NT2/D1 (cell line): ENCODE data around the gene SPAAR.
A peak's percentile ranks its signal among the peaks of the same experiment; 100 is the strongest.
"Not testable (repeated sequence)": the region's sequence is repeated elsewhere in the genome, so short reads cannot be mapped to it uniquely, and the experiment has no call there.

ENCODE experiments used
- DNase-seq: peaks from one replicate; pipeline ENCODE4 v3.0.0-alpha.2; 2011; ENCODE audit warnings: low read depth, low spot score
- H3K27me3 ChIP-seq: 2 replicates; pipeline ENCODE4 v1.6.0; 2011; ENCODE audit warnings: mild to moderate bottlenecking; ENCODE audit not compliant: insufficient read length, insufficient read depth
- H3K36me3 ChIP-seq: 2 replicates; pipeline ENCODE4 v1.6.1; 2011; ENCODE audit warnings: mild to moderate bottlenecking, low read length, mixed read lengths; ENCODE audit not compliant: insufficient read depth, insufficient read length
- H3K4me1 ChIP-seq: 2 replicates; pipeline ENCODE4 v1.5.1; 2011; ENCODE audit not compliant: insufficient read depth, insufficient read length
- H3K4me3 ChIP-seq: 2 replicates; pipeline ENCODE4 v1.5.1; 2011; ENCODE audit warnings: low read depth; ENCODE audit not compliant: insufficient read length
- H3K9ac ChIP-seq: 2 replicates; pipeline ENCODE4 v1.6.0; 2011; ENCODE audit warnings: low read depth; ENCODE audit not compliant: insufficient read length
- H3K9me3 ChIP-seq: 2 replicates; pipeline ENCODE4 v1.5.1; 2011; ENCODE audit warnings: mild to moderate bottlenecking, low read length; ENCODE audit not compliant: insufficient read depth
- SUZ12 ChIP-seq: IDR thresholded peaks from 2 replicates; pipeline ENCODE4 v1.6.1; 2011; ENCODE audit not compliant: insufficient read length, insufficient read depth; ENCODE audit errors: extremely low read depth
- YY1 ChIP-seq: IDR thresholded peaks from 2 replicates; pipeline ENCODE4 v1.6.1; 2011; ENCODE audit not compliant: insufficient read length, insufficient read depth
- ZNF274 ChIP-seq: IDR thresholded peaks from 2 replicates; pipeline ENCODE4 v1.6.1; 2011; ENCODE audit warnings: mild to moderate bottlenecking, low read depth, low read length

The SPAAR gene

GRCh38 chr9:35869621-35870216 is 39.6 kb upstream of the SPAAR start:
- H3K4me1 ChIP-seq, result peaks cover 15% of the 10 kb centered on the region
- TF ChIP-seq SUZ12, result no peak
- no peak for TF ChIP-seq ZNF274
- no peak for TF ChIP-seq YY1
- no peaks in the 10 kb centered on the region for H3K36me3 ChIP-seq
- H3K4me3 ChIP-seq, result no peak overlapping the region
- DNase-seq, result no peak
- H3K9ac ChIP-seq, result no peak overlapping the region
- peaks cover 3% of the 10 kb centered on the region for H3K27me3 ChIP-seq
- H3K9me3 ChIP-seq, result no peaks in the 10 kb centered on the region

- Histone ChIP-seq H3K27me3 (peaks cover 3% of the 10 kb centered on the region), H3K9ac (no peak within 1 kb of the TSS), H3K36me3 (no peaks in the 10 kb centered on the region), H3K4me1 (peaks cover 15% of the 10 kb centered on the region), H3K9me3 (no peaks in the 10 kb centered on the region), H3K4me3 (no peak within 1 kb of the TSS)
- TF ChIP-seq ZNF274 (no peak), YY1 (no peak), SUZ12 (no peak)
- DNase-seq, result no peak
These were observed 38.9 kb upstream of the SPAAR start, which contains the start of gene OR13J1 for GRCh38 chr9:35870351-35870923. OR13J1 (minus strand) TSS chr9:35870401; CDS start chr9:35870401, 0 bp downstream.

GRCh38 chr9:35871545-35871944 is 37.7 kb upstream of the SPAAR start:
- TF ChIP-seq YY1 (no peak), ZNF274 (no peak), SUZ12 (no peak)
- Histone ChIP-seq H3K4me1 (peaks cover 15% of the 10 kb centered on the region), H3K9ac (no peak overlapping the region), H3K27me3 (peaks cover 3% of the 10 kb centered on the region), H3K4me3 (no peak overlapping the region), H3K36me3 (no peaks in the 10 kb centered on the region), H3K9me3 (peaks cover 6% of the 10 kb centered on the region)
- no peak for DNase-seq

- no peak overlapping the region for H3K9ac ChIP-seq
- no peaks in the 10 kb centered on the region for H3K36me3 ChIP-seq
- no peak for DNase-seq
- H3K4me1 ChIP-seq, result peaks cover 15% of the 10 kb centered on the region
- TF ChIP-seq ZNF274 (no peak), SUZ12 (no peak), YY1 (no peak)
- H3K4me3 ChIP-seq, result no peak overlapping the region
- peaks cover 15% of the 10 kb centered on the region for H3K9me3 ChIP-seq
- peaks cover 3% of the 10 kb centered on the region for H3K27me3 ChIP-seq
These were observed 36.8 kb upstream of the SPAAR start for GRCh38 chr9:35872505-35872904.

- DNase-seq, result peak; percentile 58
- no peaks in the 10 kb centered on the region for H3K36me3 ChIP-seq
- 0 out of 2 replicates have a peak, but pooled peaks cover 2% of the 10 kb centered on the region for H3K9me3 ChIP-seq
- no peak overlapping the region for H3K9ac ChIP-seq
- TF ChIP-seq SUZ12 (no peak), YY1 (no peak), ZNF274 (no peak)
- no peaks in the 10 kb centered on the region for H3K4me1 ChIP-seq
- H3K27me3 ChIP-seq, result no peaks in the 10 kb centered on the region
- H3K4me3 ChIP-seq, result no peak overlapping the region
These were observed 26.9 kb upstream of the SPAAR start for GRCh38 chr9:35882263-35882848.

GRCh38 chr9:35882996-35883395 is 26.3 kb upstream of the SPAAR start:
- H3K27me3 ChIP-seq, result no peaks in the 10 kb centered on the region
- TF ChIP-seq ZNF274 (no peak), YY1 (no peak), SUZ12 (no peak)
- no peaks in the 10 kb centered on the region for H3K9me3 ChIP-seq
- no peak overlapping the region for H3K4me3 ChIP-seq
- H3K9ac ChIP-seq, result no peak overlapping the region
- no peaks in the 10 kb centered on the region for H3K4me1 ChIP-seq
- DNase-seq, result no peak
- H3K36me3 ChIP-seq, result no peaks in the 10 kb centered on the region

GRCh38 chr9:35884908-35885307 is 24.4 kb upstream of the SPAAR start:
- not testable (repeated sequence) for H3K9me3 ChIP-seq, DNase-seq, H3K27me3 ChIP-seq, H3K4me1 ChIP-seq, H3K9ac ChIP-seq, H3K4me3 ChIP-seq, H3K36me3 ChIP-seq
